ENCODE results near the gene PTGS1.
"Not testable (repeated sequence)": the region's sequence is repeated elsewhere in the genome, so short reads cannot be mapped to it uniquely, and the experiment has no call there.

The PTGS1 gene

DNA sequence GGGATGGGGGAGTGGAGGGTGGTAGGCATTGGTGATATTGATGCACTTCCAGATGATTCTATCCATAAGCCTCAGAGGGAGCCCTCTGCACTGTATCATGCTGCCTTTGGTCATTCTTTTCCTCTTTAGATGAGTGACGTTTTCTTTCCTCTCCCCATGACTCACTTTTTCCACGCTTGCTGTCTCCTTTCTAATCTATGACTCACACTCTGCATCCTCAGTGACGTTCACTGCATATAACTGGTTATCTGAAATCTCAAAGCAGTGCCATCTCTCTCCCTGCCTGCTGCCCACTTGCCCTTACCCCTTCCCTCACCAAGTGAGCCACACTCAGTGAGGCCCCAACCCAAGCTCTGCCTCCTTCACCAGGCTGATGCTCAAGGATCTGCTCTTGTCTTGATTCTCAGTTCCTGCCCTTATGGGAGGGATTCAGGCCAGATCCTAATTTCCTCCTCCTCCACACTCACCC lies 31.6 kb downstream of the PTGS1 start:
- no peak for DNase-seq

DNA sequence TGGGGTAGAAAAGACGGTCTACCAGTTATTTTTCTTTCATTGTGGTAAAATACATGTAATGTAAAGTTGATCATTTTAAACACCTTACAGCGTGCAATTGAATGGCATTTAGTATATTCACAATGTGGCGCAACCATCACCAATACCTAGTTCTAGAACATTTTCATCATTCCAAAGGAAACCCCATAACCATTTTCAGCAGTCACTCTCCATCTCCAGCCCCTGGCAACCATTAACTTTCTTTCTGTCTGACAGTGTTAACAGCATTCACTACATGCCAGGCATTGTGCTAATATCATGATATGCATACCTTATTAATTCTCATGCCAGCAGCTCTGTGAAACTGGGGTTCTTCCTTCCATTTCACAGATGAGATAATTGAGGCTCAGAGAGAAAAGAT lies 32.0 kb downstream of the PTGS1 start:
- DNase-seq = no peak

DNA sequence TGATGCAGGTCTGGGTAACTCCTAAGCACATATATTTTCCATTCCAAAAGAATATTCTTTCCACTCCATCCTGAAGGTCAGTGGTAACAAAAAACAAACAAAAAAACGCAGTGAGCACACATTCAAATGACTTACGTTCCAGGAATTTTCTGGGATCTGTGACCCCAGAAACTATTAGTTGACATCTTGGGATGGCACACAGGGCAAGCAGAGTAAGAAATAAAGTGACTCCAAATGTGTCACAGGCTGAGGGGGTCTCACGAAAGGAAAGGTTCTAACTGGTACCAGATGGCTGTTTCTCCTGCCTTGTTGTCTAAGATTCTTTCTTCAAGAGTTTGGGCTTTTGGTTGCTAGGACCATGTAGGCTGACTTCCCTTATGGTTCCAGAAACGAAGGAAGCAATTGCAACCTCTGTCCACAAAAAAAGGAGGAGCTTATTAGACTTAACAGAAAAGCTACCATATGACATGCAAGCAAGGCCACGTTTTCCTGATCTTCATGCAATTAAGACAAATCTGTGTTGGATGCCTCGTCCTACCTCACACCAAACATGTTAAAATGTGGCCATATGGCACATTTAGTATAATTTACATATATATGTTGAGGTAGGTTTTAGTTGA lies 32.7 kb downstream of the PTGS1 start:
- no peak for DNase-seq

DNA sequence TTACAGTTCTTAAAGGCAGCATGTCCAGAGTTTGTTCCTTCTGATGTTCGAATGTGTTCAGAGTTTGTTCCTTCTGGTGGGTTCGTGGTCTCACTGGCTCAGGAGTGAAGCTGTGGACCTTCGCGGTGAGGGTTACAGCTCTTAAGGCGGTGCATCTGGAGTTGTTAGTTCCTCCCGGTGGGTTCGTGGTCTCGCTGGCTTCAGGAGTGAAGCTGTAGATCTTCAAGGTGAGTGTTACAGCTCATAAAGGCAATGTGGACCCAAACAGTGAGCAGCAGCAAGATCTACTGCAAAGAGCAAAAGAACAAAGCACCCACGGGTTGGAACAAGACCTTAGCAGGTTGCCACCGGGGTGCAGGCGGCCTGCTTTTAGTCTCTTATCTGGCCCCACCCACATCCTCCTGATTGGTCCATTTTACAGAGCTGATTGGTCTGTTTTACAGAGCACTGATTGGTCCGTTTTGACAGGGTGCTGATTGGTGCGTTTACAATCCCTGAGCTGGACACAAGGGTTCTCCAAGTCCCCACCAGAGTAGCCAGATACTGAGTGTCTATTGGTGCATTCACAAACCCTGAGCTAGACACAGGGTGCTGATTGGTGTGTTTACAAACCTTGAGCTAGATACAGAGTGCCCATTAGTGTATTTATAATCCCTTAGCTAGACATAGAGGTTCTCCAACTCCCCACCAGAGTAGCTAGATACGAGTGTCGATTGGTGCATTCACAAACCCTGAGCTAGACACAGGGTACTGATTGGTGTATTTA lies 34.7 kb downstream of the PTGS1 start:
- DNase-seq = not testable (repeated sequence)

DNA sequence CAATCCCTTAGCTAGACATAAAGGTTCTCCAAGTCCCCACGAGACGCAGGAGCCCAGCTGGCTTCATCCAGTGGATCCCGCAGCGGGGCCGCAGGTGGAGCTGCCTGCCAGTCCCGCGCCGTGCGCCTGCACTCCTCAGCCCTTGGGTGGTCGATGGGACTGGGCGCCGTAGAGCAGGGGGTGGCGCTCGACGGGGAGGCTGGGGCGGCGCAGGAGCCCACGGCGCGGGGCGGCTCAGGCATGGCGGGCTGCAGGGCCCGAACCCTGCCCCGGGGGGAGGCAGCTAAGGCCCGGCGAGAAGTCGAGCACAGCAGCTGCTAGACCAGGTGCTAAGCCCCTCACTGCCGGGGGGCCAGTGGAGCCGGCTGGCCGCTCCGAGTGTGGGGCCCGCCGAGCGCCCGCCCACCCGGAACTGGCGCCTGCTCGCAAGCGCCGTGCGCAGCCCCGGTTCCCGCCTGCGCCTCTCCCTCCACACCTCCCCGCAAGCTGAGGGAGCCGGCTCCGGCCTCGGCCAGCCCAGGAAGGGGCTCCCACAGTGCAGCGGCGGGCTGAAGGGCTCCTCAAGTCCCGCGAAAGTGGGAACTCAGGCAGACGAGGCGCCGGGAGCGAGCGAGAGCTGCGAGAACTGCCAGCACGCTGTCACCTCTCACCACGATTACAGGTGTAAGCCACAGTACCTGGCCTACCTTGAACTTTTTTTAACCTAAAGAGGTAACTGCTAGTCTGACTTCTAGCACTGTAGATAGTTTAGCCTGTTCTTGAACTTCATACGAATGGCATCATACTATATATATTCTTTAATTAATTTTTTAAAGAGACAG lies 35.5 kb downstream of the PTGS1 start:
- DNase-seq = no peak

DNA sequence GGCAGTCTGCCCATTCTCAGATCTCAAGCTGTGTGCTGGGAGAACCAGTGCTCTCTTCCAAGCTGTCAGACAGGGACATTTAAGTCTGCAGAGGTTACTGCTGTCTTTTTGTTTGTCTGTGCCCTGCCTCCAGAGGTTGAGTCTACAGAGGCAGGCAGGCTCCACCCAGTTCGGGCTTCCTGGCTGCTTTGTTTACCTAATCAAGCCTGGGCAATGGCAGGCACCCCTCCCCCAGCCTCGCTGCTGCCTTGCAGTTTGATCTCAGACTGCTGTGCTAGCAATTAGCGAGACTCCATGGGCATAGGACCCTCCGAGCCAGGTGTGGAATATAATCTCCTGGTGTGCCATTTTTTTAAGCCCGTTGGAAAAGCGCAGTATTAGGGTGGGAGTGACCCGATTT lies 43.3 kb downstream of the PTGS1 start:
- not testable (repeated sequence) for DNase-seq

DNA sequence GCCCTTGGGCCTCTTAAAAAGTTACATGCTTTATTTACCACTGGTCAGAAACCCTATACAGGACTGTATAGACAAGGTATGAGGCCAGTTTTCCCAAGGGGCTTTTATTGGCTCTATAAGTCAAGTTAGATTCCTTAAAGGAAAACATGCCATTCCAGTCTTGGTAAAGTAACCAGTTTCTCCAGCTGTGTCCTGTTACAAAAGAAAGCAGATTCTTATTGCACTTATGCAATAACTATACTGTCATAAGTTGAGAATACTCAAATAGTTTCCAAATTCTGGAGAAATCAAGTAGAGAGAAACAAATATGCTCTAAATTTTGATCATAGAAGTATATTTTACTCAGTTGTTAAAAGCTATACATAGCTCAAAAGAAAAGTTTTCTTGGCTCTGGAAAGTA lies 47.2 kb downstream of the PTGS1 start:
- DNase-seq = no peak

DNA sequence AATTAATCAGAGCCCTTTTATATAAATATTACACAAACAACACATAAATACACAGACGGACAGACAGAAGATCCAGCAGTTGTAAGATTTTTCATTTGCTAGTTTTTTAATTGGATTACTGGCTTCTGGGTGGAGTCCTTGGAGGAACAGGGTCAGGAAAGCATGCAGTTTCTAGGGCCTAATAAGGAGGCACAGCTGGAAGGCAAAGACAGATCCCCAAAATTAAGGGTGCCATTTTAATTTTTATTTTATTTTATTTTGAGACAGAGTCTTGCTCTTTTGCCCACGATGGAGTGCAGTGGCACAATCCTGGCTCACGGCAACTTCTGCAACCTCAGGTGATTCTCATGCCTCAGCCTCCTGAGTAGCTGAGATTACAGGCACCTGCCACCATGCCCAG lies 49.5 kb downstream of the PTGS1 start:
- DNase-seq = no peak

DNA sequence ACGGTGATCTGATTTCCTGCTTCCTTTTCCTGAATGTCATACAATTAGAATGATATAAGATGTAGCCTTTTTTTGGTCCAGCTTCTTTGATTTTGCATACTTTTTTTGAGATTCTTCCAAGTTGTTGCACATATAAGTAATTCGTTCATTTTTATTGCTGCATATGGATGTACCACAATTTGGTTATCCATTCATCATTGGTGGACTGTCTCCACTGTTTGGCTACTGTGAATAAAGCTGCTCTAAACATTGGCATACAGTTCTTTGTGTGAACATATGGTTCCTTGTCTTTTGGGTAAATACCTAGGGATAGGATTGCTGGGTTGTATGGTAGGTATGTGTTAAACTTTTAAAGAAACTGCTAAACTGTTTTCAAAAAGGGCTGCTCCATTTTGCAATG lies 54.3 kb downstream of the PTGS1 start:
- no peak for DNase-seq

DNA sequence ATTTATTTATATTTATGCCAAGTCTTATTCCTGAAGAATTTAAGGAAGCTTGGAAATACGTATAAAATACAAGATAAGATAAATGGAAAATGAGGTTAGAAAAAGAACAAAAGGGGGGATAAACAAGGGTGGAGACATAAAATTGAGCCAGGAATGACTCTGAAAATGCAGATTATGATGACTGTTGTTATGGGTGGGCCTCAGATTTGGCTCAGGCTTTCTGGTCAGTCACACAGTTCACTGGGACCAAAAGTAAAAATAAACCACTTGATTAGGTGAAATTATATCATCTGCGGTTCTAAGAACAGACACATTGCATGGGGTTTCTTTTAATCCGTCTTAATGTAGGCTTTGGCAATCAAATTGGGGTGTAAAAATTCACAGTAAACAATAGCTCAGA lies 55.9 kb downstream of the PTGS1 start:
- no peak for DNase-seq

DNA sequence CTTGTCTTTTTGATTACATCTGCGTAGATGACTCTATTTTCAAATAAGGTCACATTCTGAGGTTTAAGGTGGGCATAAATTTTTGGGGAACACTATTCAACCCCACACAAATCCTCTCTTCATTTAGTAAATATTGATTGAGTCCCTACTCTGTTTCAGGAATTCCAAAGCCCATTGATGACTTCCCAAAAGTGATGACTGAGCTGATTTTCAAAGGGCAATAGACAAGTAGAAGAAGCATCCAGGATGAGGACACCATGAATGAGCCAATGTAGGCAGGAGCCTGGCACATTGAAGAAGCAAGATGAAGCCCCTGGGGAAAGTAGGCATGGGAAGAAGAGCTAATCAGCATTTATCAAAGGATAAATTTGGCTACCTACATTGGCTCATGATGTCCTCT lies 71.7 kb downstream of the PTGS1 start:
- DNase-seq = no peak

DNA sequence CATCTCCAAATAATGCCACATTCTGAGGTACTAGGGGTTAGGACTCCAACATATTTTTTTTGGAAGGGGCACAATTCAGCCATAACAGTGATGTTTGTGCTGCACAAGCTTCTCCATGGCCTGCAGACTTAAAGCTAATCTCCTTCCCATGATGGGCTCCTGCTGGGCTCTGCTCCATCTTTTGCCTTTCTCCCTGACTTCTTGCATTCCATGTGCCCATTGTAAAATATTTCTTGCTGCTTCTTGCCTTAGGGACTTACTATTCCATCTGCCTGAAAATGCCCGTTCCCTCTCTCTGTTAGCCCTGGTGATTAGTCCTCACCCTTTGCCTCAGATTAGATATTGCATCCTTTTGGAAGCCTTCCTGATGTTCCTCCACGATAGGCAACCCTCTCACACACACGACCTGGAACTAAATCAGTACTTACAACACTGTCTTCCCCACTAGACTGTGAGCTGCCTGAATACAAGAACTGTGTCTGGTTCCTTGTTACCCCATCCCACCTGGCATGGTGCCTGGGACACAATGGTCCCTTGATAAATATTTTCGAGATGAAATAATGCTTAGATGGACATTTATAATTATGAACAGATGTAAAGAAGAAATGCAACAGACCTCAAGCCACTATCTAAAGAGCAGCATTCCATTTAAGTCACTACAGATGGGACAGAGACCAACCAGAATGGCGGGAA lies 73.4 kb downstream of the PTGS1 start:
- no peak for DNase-seq
